ENCODE results near the gene STXBP3.

GRCh38 chr1:108732398-108732797 lies 14.1 kb upstream of the STXBP3 start:
- TF ChIP-seq RAD21 (IDR thresholded peaks at IDR 0.05) (no peak), GABPA (IDR thresholded peaks at IDR 0.05 in 1 of 2, conservative IDR thresholded peaks at IDR 0.05 in 1 of 2) (no peak), YY1 (IDR thresholded peaks at IDR 0.05) (no peak), EGR1 (IDR thresholded peaks at IDR 0.05; ENCODE audit: low read depth in 2 of 2) (no peak), TAF1 (conservative IDR thresholded peaks at IDR 0.05) (no peak)
- TF ChIP-seq, protein P1, sequence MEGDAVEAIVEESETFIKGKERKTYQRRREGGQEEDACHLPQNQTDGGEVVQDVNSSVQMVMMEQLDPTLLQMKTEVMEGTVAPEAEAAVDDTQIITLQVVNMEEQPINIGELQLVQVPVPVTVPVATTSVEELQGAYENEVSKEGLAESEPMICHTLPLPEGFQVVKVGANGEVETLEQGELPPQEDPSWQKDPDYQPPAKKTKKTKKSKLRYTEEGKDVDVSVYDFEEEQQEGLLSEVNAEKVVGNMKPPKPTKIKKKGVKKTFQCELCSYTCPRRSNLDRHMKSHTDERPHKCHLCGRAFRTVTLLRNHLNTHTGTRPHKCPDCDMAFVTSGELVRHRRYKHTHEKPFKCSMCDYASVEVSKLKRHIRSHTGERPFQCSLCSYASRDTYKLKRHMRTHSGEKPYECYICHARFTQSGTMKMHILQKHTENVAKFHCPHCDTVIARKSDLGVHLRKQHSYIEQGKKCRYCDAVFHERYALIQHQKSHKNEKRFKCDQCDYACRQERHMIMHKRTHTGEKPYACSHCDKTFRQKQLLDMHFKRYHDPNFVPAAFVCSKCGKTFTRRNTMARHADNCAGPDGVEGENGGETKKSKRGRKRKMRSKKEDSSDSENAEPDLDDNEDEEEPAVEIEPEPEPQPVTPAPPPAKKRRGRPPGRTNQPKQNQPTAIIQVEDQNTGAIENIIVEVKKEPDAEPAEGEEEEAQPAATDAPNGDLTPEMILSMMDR (IDR thresholded peaks at IDR 0.05; ENCODE audit: low read depth, low read length, missing input control): no peak
- TF ChIP-seq, protein P2, sequence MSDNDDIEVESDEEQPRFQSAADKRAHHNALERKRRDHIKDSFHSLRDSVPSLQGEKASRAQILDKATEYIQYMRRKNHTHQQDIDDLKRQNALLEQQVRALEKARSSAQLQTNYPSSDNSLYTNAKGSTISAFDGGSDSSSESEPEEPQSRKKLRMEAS (IDR thresholded peaks at IDR 0.05): no peak
- TF ChIP-seq, protein P3, sequence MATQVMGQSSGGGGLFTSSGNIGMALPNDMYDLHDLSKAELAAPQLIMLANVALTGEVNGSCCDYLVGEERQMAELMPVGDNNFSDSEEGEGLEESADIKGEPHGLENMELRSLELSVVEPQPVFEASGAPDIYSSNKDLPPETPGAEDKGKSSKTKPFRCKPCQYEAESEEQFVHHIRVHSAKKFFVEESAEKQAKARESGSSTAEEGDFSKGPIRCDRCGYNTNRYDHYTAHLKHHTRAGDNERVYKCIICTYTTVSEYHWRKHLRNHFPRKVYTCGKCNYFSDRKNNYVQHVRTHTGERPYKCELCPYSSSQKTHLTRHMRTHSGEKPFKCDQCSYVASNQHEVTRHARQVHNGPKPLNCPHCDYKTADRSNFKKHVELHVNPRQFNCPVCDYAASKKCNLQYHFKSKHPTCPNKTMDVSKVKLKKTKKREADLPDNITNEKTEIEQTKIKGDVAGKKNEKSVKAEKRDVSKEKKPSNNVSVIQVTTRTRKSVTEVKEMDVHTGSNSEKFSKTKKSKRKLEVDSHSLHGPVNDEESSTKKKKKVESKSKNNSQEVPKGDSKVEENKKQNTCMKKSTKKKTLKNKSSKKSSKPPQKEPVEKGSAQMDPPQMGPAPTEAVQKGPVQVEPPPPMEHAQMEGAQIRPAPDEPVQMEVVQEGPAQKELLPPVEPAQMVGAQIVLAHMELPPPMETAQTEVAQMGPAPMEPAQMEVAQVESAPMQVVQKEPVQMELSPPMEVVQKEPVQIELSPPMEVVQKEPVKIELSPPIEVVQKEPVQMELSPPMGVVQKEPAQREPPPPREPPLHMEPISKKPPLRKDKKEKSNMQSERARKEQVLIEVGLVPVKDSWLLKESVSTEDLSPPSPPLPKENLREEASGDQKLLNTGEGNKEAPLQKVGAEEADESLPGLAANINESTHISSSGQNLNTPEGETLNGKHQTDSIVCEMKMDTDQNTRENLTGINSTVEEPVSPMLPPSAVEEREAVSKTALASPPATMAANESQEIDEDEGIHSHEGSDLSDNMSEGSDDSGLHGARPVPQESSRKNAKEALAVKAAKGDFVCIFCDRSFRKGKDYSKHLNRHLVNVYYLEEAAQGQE (IDR thresholded peaks at IDR 0.05): no peak

Measured in liver (tissue), 3 donors.